ENCODE data around the gene ALLC. TPM values are rescaled to one million over a fixed set of nuclear protein-coding genes. Genes with fewer than 3 reads are reported as not detected.

The ALLC gene
- total and polyA plus RNA-seq, 9 of the 15 experiments (the other 6 are each of a cell fraction or from before 2014, with no cell fraction given): not detected

GRCh38 chr2:3678212-3678611, 20.2 kb downstream of the ALLC start:
- WGBS (ENCODE audit: insufficient coverage, low coverage, missing lambda C conversion rate): 0% methylated on average over 9 of the region's 9 CpGs
- no peak for ATAC-seq
- intact Hi-C loops (cut with micrococcal nuclease): no loop called here

GRCh38 chr2:3679180-3679579, 21.2 kb downstream of the ALLC start:
- H3K27me3 ChIP-seq (ENCODE audit: control insufficient read depth in 2 of 2, insufficient read depth in 2 of 2, low read length in 2 of 2): peaks cover 17 to 54% of the 10 kb centered on the region in 2 experiments; a peak in 4 of 5 replicates
- H3K36me3 ChIP-seq (ENCODE audit: control insufficient read depth, insufficient read depth, low read length): no peaks in the 10 kb centered on the region
- FAIRE-seq: no peak
- H3K79me2 ChIP-seq (ENCODE audit: control insufficient read depth, insufficient read depth, low read length): no peaks in the 10 kb centered on the region
- H2AFZ ChIP-seq (ENCODE audit: low read depth, low read length): no peak overlapping the region
- H3K27ac ChIP-seq (ENCODE audit: extremely low read depth, low read depth, low read length): no peak overlapping the region
- ChIA-PET CTCF (ENCODE audit: low intra/inter-chr PET ratio) (no interaction called here), POLR2A (no interaction called here)
- intact Hi-C loops (cut with micrococcal nuclease): no loop called here
- no peak overlapping the region for H3K4me3 ChIP-seq
- ATAC-seq: no peak
- no peaks in the 10 kb centered on the region for H3K9me3 ChIP-seq (replicated peaks; ENCODE audit: control insufficient read depth, insufficient read depth, low read depth, low read length)
- H4K20me1 ChIP-seq (replicated peaks; ENCODE audit: control insufficient read depth, insufficient read depth, low read length): no peaks in the 10 kb centered on the region
- no peak overlapping the region for H3K9ac ChIP-seq (ENCODE audit: insufficient read depth in 1 of 2, low read depth in 2 of 2, low read length in 2 of 2)
- no peaks in the 10 kb centered on the region for H3K4me1 ChIP-seq (replicated peaks in 1 of 2; ENCODE audit: control insufficient read depth in 2 of 2, insufficient read depth in 2 of 2, low read length in 2 of 2)
- no peaks in the 10 kb centered on the region for H3K9me1 ChIP-seq (ENCODE audit: control insufficient read depth, insufficient read depth, low read length)
- no peak for DNase-seq (ENCODE audit: extremely low read depth in 1 of 4, low spot score in 3 of 4)
- WGBS (ENCODE audit: insufficient coverage, low coverage, missing lambda C conversion rate): 3% methylated on average over 2 of the region's 2 CpGs
- BruUV-seq (replicated peaks): no TSS peak
- in situ Hi-C loops (cut with MboI): no loop called here
- H3K4me2 ChIP-seq (ENCODE audit: insufficient read depth, low read length): no peak overlapping the region
- TF ChIP-seq MCM2 (IDR thresholded peaks at IDR 0.05; ENCODE audit: low read depth) (no peak), MED1 (CRISPR knock-in tag; IDR thresholded peaks at IDR 0.05; ENCODE audit: borderline replicate concordance) (no peak), C11orf30 (IDR thresholded peaks at IDR 0.05; ENCODE audit: low read depth) (no peak), HDAC6 (IDR thresholded peaks at IDR 0.05; ENCODE audit: low read depth, low read length) (no peak), ARID4B (CRISPR knock-in tag; IDR thresholded peaks at IDR 0.05) (no peak), PPARD (CRISPR knock-in tag; IDR thresholded peaks at IDR 0.05) (no peak), CBX5 (IDR thresholded peaks at IDR 0.05; ENCODE audit: borderline replicate concordance, low read depth) (no peak), FOXP1 (CRISPR knock-in tag; IDR thresholded peaks at IDR 0.05) (no peak), HNRNPH1 (optimal IDR thresholded peaks at IDR 0.05; ENCODE audit: low read depth, low read length) (no peak)

More at GRCh38 chr2:3678212-3678611, 20.2 kb downstream of the ALLC start:
- Histone ChIP-seq H3K9me3 (replicated peaks; ENCODE audit: control insufficient read depth, insufficient read depth, low read depth, low read length) (no peaks in the 10 kb centered on the region), H2AFZ (ENCODE audit: low read depth, low read length) (no peak overlapping the region), H3K4me2 (ENCODE audit: insufficient read depth, low read length) (no peak overlapping the region), H3K27ac (ENCODE audit: extremely low read depth, low read depth, low read length) (no peak overlapping the region), H3K4me3 (no peak overlapping the region), H3K36me3 (ENCODE audit: control insufficient read depth, insufficient read depth, low read length) (no peaks in the 10 kb centered on the region), H3K9me1 (ENCODE audit: control insufficient read depth, insufficient read depth, low read length) (no peaks in the 10 kb centered on the region), H3K79me2 (ENCODE audit: control insufficient read depth, insufficient read depth, low read length) (no peaks in the 10 kb centered on the region), H4K20me1 (replicated peaks; ENCODE audit: control insufficient read depth, insufficient read depth, low read length) (no peaks in the 10 kb centered on the region), H3K9ac (ENCODE audit: insufficient read depth in 1 of 2, low read depth in 2 of 2, low read length in 2 of 2) (no peak overlapping the region), H3K27me3 (ENCODE audit: control insufficient read depth in 2 of 2, insufficient read depth in 2 of 2, low read length in 2 of 2) (peaks cover 19 to 58% of the 10 kb centered on the region in 2 experiments; a peak in 4 of 5 replicates), H3K4me1 (replicated peaks in 1 of 2; ENCODE audit: control insufficient read depth in 2 of 2, insufficient read depth in 2 of 2, low read length in 2 of 2) (no peaks in the 10 kb centered on the region)
- ChIA-PET POLR2A (interaction anchor here (0.5 to 0.7 kb wide), 2 partner anchors 11 to 1289 kb away, joined by 3 read pairs; no protein-coding TSS in a partner anchor), CTCF (ENCODE audit: low intra/inter-chr PET ratio) (no interaction called here)
- FAIRE-seq (no peak), DNase-seq (ENCODE audit: extremely low read depth in 1 of 4, low spot score in 3 of 4) (no peak)
- TF ChIP-seq SAP30 (IDR thresholded peaks at IDR 0.05; ENCODE audit: borderline replicate concordance, insufficient read depth, low read depth, low read length, poor library complexity, severe bottlenecking) (no peak), ZNF584 (CRISPR knock-in tag; IDR thresholded peaks at IDR 0.05; ENCODE audit: low read depth) (no peak), THRAP3 (IDR thresholded peaks at IDR 0.05; ENCODE audit: borderline replicate concordance) (no peak), NFRKB (IDR thresholded peaks at IDR 0.05; ENCODE audit: low read depth) (no peak), ZNF143 (CRISPR knock-in tag; IDR thresholded peaks at IDR 0.05) (no peak)
- in situ Hi-C loops (cut with MboI): no loop called here
- BruUV-seq (replicated peaks): no TSS peak

All from K562 (cell line).